DMS53 (cell line): ENCODE measurements around the gene MRTFB.

Experiments
- DNase-seq: peaks from one replicate; lab custom pipeline; 2025; lab: John Stamatoyannopoulos, UW

MRTFB gene

GRCh38 chr16:14285513-14286367, 214.6 kb downstream of the MRTFB start:
- DNase-seq: peak; percentile 85

GRCh38 chr16:14286368-14287230, 215.5 kb downstream of the MRTFB start:
- DNase-seq: peak; percentile 73

DNA sequence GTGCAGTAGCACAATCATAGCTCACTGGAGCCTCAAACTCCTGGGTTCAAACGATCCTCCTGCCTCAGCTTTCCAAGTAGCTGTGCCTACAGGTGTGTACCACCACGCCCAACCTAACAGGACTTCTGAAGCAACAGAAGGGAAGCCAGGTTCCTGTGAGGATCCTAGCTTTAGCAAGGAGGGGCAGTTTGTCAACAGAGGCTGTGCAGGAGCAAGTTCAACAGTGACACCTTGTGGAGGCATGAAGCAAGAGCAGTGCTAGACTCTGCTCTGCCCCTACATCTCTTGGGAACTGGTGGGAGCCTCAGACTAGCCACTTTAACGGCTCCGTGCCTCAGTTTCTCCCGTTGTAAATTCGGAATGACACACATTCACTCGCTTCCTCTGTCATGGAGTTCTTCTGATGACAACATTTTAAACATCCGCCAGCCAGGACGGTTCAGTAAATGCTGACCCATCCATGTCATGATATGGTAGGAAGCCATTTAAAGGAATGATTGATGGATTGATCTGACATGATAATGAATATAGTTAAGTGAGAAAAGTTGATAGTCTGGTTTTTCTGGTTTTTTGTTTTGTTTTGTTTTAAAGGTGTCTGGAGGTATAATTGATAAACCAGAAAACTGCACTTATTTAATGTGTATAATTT, 218.7 kb downstream of the MRTFB start:
- peak; percentile 78 for DNase-seq

GRCh38 chr16:14291286-14291685, 220.2 kb downstream of the MRTFB start:
- no peak for DNase-seq

DNA sequence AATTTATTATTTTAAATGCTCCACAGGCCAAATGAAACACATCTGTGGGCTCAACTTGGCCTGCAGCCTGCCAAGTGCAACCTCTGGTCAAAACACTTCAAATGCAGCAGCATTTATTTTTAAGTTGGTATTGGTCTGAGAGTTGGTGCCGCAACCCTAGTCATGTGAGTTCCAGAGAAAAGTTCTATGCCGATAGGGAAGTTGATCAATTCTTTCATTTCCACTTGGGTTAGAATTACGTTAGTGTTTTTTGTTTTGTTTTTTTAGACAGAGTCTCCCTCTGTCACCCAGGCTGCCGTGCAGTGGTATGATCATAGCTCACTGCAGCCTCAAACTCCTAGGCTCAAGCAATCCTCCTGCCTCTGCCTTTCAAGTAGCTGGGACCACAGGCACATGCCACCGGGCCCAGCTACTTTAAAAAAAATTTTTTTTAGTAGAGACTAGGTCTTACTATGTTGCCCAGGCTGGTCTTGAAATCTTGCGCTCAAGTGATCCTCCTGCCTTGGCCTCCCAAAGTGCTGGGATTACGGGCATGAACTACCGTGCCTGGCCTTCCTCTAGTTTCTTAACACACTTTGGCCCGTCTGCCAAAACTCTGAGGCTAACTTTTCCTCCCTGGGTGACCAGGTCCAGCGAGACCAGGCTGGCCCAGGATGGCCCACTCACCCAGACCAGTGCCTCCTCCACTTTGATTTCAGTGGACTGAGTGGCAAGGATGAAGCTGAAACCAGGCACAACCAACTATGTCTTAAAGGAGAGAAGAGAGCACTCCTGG, 221.1 kb downstream of the MRTFB start:
- no peak for DNase-seq

DNA sequence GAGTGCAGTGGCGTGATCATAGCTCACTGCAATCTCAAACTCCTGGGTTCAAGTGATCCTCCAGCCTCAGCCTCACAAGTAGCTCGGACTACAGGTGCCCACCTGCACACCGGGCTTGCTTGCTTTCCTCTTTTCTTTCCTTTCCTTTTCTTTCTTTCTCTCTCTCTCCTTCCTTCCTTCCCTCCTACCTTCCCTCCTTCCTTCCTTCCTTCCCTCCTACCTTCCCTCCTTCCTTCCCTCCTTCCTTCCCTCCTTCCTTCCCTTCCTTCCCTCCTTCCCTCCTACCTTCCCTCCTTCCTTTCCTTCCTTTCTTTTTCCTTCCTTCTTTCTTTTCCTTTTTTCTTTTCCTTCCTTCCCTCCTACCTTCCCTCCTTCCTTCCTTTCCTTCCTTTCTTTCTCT, 225.5 kb downstream of the MRTFB start:
- no peak for DNase-seq

DNA sequence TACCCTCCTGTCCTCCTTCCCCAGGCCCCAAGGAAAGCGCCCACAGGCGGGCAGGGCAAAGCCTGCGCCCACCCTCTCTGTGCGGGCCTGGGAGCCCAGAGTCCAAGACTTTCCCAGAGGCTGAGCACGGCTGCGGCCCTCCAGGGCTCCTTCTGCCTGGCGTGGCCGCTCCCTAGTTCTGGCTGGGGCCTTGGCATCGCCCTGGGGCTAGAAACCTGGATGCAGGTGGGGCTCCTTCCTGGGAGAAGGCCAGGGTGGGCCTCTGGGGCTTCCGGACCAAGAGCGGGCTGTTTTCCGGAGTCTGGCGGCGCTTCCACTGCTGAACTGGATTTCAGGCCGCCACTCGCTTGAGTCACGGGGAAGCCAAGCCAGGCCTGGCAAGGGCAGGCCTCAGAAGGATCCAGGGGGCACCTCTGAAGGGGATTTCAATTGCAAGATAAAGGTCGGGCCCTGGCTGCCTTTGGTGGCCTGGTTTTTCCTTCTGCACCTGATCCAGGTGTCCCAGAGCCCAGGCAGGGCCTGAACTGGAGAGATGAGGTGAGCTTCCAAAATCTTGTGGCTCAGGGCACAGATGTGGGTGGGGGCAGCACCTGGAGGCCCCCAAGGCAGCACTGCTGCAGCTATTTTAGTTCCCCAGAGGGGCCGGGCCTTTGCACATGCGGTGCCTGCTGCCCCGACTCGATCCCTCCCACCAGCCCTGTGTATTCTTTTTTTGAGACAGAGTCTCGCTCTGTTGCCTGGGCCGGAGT, 227.4 kb downstream of the MRTFB start:
- no peak for DNase-seq

- DNase-seq: peak; percentile 85
Measured at GRCh38 chr16:14300705-14301168, 229.6 kb downstream of the MRTFB start.

- peak; percentile 61 for DNase-seq
Measured at GRCh38 chr16:14301169-14302030, 230.3 kb downstream of the MRTFB start.

DNA sequence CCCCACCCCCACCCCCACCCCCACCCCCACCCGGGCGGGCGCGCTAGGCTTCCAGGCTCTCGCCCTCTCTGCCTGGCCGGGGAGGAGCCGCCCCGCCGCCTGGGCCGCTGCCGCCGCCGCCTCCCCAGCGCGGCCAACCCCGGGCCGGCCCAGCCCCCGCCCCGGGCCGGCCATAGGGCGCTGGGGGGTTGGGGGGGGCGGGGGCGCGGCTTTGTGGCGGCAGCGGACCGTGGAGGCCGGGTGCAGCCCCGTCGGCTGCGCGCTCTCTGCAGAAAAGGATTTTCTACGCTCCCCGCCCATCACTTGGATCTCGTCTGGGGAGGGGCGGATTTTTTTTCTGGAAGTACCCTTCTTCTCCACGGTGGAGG, 230.9 kb downstream of the MRTFB start:
- DNase-seq: peak; percentile 79

- peak; percentile 48 for DNase-seq
Measured at GRCh38 chr16:14302399-14303181, 231.5 kb downstream of the MRTFB start.

DNA sequence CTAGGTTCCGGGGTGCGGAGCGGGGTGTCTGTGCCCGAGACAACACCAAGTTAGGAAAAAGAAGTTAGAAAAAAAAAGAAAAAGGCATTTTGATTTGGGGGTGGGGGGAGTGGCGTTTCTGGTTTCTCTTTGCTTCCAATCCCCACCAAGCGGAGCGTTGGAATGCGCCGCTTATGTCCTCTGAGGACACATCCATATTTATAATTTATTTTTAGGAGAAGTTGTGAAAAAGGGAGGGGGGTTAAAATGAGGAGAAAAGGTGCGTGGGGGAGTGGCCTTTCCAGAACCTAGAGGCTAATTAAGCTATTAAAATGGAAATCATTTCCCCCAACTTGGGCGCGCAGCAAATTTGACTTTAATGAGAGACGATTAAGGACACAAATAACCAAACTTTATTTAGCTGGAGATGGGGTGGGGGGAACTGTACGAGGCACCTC, 232.1 kb downstream of the MRTFB start:
- DNase-seq: no peak

GRCh38 chr16:14303639-14304394, 232.7 kb downstream of the MRTFB start:
- no peak for DNase-seq

DNA sequence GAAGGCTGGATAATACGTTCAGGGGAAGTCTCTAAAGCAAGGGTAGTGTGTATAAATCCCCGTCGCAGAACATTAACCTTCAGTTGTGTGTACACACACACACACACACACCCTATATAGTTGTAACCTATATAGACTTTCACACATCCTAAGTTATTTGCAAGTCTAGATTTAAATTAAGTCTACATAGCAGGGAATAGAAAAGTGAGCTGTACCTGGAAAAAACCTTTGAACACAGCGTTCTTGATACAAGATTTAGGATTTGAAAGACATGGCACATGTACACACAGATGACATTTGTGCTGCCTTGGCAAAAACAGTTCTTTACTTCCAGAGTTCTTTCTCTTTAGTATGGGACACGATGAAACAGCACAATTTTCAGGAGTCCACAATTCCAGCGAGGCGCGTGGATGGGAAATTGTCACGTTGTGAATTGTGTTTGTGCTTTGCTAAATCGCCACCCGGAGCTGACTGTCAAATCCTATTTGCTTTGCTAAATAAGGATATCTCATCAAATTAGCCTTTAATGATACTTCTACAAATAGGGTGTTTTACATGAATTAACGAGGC, 233.9 kb downstream of the MRTFB start:
- no peak for DNase-seq

GRCh38 chr16:14306485-14307058, 235.5 kb downstream of the MRTFB start:
- DNase-seq: no peak

- DNase-seq: no peak
Measured at GRCh38 chr16:14307059-14307526, 236.0 kb downstream of the MRTFB start.
